Panc1 (cell line): ENCODE measurements around the gene CYP2B6. TPM values are rescaled to one million over a fixed set of nuclear protein-coding genes. Genes with fewer than 3 reads are reported as not detected.

Source experiments
- ATAC-seq: fragments of 200-7000 bp; cut with Tn5 transposase; 2 replicates; pipeline ENCODE4 v1.9.1; 2020; ENCODE audit warnings: mild to moderate bottlenecking, moderate library complexity
- BruUV-seq: library from RNA; stranded (reverse); fragments of 400-500 nt; replicated peaks from 2 replicates; lab custom pipeline; 2021; lab: Mats Ljungman, UMichigan
- CTCF ChIA-PET: fragments of 300-600 bp; sonication (Branson Sonifier 250); formaldehyde crosslinking; loops from one replicate; lab custom pipeline; 2022; ENCODE audit warnings: antibody characterized with exemption; lab: Charles Lee
- POLR2A ChIA-PET: fragments of 300-600 bp; sonication (Branson Sonifier 250); formaldehyde crosslinking; loops from one replicate; lab custom pipeline; 2022; ENCODE audit warnings: antibody characterized with exemption; lab: Charles Lee
- DNase-seq: peaks from one replicate; pipeline ENCODE4 v3.0.0-alpha.2; 2010; ENCODE audit warnings: low read depth, low spot score
- H3K27ac ChIP-seq: 2 replicates; pipeline ENCODE4 v1.5.1; 2011; ENCODE audit warnings: mild to moderate bottlenecking, low read length, inconsistent platforms
- H3K27me3 ChIP-seq: fragments of 200-500 bp; sonication (Bioruptor generic); 2 replicates; pipeline ENCODE4 v1.6.0; 2014; ENCODE audit warnings: low read length, inconsistent platforms; ENCODE audit not compliant: control insufficient read depth, insufficient read depth
- H3K36me3 ChIP-seq: fragments of 200-500 bp; sonication (Bioruptor generic); 2 replicates; pipeline ENCODE4 v1.5.1; 2014; ENCODE audit warnings: inconsistent platforms, mild to moderate bottlenecking, low read length, moderate library complexity; ENCODE audit not compliant: control insufficient read depth, insufficient read depth
- H3K4me1 ChIP-seq: 2 replicates; pipeline ENCODE4 v1.5.1; 2011; ENCODE audit warnings: inconsistent platforms, mild to moderate bottlenecking, low read length, moderate library complexity; ENCODE audit not compliant: control insufficient read depth, insufficient read depth
- H3K4me3 ChIP-seq, 2 experiments: 2 replicates each; pipeline ENCODE4 v1.5.1; 2011 to 2012; ENCODE audit warnings: low read depth in 2 of 2, low read length in 2 of 2, mild to moderate bottlenecking in 2 of 2, inconsistent platforms in 1 of 2, moderate library complexity in 1 of 2
- H3K9me3 ChIP-seq: fragments of 200-500 bp; sonication (Bioruptor generic); 2 replicates; pipeline ENCODE4 v1.5.1; 2014; ENCODE audit warnings: low read depth, mild to moderate bottlenecking, inconsistent platforms, low read length, moderate library complexity; ENCODE audit not compliant: control insufficient read depth, insufficient read depth
- CTCF ChIP-seq: fragments of 450-650 bp; IDR thresholded peaks from 2 replicates; pipeline ENCODE4 v1.5.1; 2017; ENCODE audit warnings: mild to moderate bottlenecking
- POLR2AphosphoS5 ChIP-seq: IDR thresholded peaks from 2 replicates; pipeline ENCODE4 v1.6.1; 2012; ENCODE audit warnings: mild to moderate bottlenecking, low read depth, low read length, moderate library complexity
- REST ChIP-seq, 2 experiments: IDR thresholded peaks; 2 replicates each; pipeline ENCODE4 v1.6.1; 2011 to 2012; ENCODE audit warnings: low read depth in 2 of 2, control low read depth in 1 of 2, low read length in 1 of 2, mild to moderate bottlenecking in 1 of 2, moderate library complexity in 1 of 2; ENCODE audit not compliant: insufficient read depth in 1 of 2
- SIN3A ChIP-seq: IDR thresholded peaks from 2 replicates; pipeline ENCODE4 v1.6.1; 2012; ENCODE audit warnings: low read depth, mild to moderate bottlenecking, low read length, moderate library complexity, borderline replicate concordance; ENCODE audit not compliant: insufficient read depth
- TCF7L2 ChIP-seq: IDR thresholded peaks from 2 replicates; pipeline ENCODE4 v1.6.1; 2011; ENCODE audit warnings: mild to moderate bottlenecking, low read depth, low read length, inconsistent platforms
- in situ Hi-C: cut with HindIII; loops from 2 replicates; pipeline ENCODE4 v1.10.0; 2016; ENCODE audit warnings: low sequenced_read_pairs, low pct_unique_long_range_greater_than_20kb
- intact Hi-C: fragments of 100-400 bp; cut with micrococcal nuclease; formaldehyde crosslinking; loops from one replicate; pipeline ENCODE4 v1.10.0; 2022; ENCODE audit not compliant: unreplicated experiment
- total RNA-seq: library from RNA; stranded (reverse); gene quantifications from one replicate; pipeline ENCODE4 v1.2.1, GENCODE V29; 2021; ENCODE audit not compliant: unreplicated experiment

Gene CYP2B6
- total RNA-seq, 1 experiment from 2014 or later: 0.26 TPM

GRCh38 chr19:41014643-41015042, 23.6 kb downstream of the CYP2B6 start:
- no peak overlapping the region for H3K4me3 ChIP-seq
- no peaks in the 10 kb centered on the region; the same call in 1 of the 2 replicates for H3K27me3 ChIP-seq
- no peaks in the 10 kb centered on the region for H3K36me3 ChIP-seq
- no peaks in the 10 kb centered on the region for H3K9me3 ChIP-seq
- in situ Hi-C loops: no loop called here
- TF ChIP-seq TCF7L2 (no peak), SIN3A (no peak), CTCF (no peak)
- intact Hi-C loops: no loop called here
- ChIA-PET CTCF (no interaction called here), POLR2A (no interaction called here)
- H3K4me1 ChIP-seq: no peaks in the 10 kb centered on the region
- no peak overlapping the region for H3K27ac ChIP-seq
- DNase-seq (no peak), ATAC-seq (no peak)
- BruUV-seq: no TSS peak

GRCh38 chr19:41016488-41017071, 25.5 kb downstream of the CYP2B6 start:
- H3K9me3 ChIP-seq: no peaks in the 10 kb centered on the region
- intact Hi-C loops: no loop called here
- H3K4me3 ChIP-seq: no peak overlapping the region
- H3K36me3 ChIP-seq: no peaks in the 10 kb centered on the region
- H3K27ac ChIP-seq: no peak overlapping the region
- no peak for ATAC-seq
- ChIA-PET POLR2A (no interaction called here), CTCF (no interaction called here)
- H3K4me1 ChIP-seq: no peaks in the 10 kb centered on the region
- TF ChIP-seq POLR2AphosphoS5 (no peak), SIN3A (no peak), TCF7L2 (no peak), CTCF (no peak), REST (IDR thresholded peaks at IDR 0.05; ENCODE audit: insufficient read depth in 1 of 2, low read depth in 2 of 2, low read length in 1 of 2) (no peak)
- DNase-seq: no peak
- no TSS peak for BruUV-seq
- H3K27me3 ChIP-seq: no peaks in the 10 kb centered on the region
- in situ Hi-C loops: no loop called here
